Nucleus accumbens (tissue), 56 donors: ENCODE measurements around the gene ZNF221.

Experiments used
- DNase-seq, 56 donors: peaks; one replicate each; lab custom pipeline; 2025; lab: John Stamatoyannopoulos, UW

ZNF221 gene

DNA sequence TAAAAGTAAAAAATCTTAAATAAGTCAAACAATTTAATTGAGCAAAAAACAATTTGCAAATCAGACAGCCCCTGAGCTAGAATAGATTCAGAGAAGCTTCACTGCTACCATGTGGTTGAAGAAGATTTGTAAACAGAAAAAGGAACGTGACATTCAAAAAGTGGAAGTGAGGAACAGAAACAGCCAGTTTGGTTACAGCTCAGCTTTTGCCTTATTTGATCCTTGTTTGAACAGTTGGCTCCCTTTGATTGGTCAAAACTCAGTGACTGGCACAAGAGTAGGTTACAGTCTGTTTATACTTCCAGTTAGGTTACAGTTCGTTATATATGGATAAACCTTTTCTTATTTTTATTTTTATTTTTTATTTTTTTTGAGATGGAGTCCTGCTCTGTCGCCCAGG, 5.8 kb downstream of the ZNF221 start:
- no peak for DNase-seq

DNA sequence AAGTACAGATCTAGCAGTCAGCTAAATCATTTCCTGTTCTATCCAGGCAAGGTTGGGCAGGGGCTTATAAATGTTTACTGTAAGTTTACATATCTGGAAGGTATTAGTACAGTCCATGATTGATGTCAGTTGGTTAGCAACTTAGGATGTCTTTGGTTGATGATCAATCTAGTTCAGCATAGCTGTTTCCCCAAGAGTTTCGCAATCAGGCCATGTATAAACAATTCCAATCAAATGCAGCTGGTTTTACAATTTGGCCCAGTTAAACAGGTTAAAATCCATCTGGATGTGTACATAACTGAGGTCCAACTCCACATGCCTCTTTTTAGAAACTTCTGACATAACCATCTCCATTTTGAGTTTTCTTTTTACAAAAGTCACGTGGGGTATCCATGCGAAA, 6.9 kb downstream of the ZNF221 start:
- DNase-seq, result no peak

DNA sequence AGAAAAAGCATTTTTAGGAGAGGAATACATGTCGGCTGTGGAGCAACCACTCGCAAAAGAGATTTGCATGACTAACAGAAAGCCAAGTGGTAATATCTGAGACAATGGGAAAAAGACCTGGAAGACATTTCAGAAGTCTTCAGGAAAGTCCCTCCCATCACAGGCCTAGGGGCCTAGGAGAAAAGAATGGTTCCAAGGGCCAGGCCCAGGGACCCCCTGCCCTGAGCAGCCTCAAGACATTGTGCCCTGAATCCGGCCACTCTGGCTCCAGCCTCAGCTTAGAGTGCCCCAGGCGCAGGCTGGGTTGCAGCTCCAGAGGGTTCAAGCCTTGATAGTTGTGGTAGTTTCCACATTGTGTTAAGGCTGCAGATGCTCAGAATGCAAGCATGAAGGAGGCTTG, 9.4 kb downstream of the ZNF221 start:
- DNase-seq, result no peak

DNA sequence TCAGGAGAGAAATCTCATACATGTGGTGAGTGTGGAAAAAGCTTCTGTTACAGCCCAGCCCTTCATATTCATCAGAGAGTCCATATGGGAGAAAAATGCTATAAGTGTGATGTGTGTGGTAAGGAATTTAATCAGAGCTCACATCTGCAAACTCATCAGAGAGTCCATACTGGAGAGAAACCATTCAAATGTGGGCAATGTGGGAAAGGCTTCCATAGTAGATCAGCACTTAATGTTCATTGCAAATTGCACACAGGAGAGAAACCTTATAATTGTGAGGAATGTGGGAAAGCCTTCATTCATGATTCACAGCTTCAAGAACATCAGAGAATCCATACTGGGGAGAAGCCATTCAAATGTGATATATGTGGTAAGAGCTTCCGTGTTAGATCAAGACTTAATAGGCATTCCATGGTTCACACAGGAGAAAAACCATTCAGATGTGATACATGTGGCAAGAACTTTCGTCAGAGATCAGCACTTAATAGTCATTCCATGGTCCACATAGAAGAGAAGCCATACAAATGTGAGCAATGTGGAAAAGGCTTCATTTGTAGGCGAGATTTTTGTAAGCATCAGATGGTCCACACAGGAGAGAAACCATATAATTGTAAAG, 15.2 kb downstream of the ZNF221 start:
- no peak for DNase-seq

DNA sequence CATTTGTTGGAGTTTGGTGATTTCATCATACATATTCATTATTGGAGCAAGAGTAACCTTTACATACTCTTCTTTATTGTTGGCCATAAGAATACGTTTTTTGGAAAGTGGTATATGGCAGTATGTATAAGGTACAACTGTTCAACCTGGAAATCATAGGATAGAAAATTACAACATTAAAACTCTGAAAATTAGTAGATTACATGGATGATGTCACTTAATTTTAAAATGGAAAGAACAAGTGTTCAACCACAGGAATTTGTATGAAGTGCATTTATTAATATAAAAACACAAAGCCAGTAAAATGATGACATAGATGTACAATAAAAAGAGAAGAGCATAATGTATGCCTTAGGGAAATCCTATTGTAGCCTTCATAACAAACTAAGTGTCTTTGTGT, 25.7 kb downstream of the ZNF221 start:
- no peak for DNase-seq

DNA sequence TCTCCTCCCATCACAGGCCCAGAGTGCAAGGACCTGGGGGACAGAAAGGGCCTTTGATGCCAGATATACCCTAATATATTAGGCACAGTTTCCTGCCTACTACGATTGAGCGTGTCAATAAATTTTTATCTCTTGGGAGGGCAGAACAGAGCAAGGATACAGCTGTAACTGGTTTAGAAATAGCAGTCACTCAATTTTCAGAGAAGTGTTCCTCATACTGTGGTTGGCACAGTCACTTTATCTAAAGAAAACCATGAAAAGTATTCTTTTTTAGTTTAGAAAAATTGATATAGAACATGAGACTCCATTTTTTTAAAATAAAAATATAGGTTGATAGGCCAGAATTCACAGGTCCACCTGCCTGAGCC, 32.5 kb downstream of the ZNF221 start:
- no peak for DNase-seq

DNA sequence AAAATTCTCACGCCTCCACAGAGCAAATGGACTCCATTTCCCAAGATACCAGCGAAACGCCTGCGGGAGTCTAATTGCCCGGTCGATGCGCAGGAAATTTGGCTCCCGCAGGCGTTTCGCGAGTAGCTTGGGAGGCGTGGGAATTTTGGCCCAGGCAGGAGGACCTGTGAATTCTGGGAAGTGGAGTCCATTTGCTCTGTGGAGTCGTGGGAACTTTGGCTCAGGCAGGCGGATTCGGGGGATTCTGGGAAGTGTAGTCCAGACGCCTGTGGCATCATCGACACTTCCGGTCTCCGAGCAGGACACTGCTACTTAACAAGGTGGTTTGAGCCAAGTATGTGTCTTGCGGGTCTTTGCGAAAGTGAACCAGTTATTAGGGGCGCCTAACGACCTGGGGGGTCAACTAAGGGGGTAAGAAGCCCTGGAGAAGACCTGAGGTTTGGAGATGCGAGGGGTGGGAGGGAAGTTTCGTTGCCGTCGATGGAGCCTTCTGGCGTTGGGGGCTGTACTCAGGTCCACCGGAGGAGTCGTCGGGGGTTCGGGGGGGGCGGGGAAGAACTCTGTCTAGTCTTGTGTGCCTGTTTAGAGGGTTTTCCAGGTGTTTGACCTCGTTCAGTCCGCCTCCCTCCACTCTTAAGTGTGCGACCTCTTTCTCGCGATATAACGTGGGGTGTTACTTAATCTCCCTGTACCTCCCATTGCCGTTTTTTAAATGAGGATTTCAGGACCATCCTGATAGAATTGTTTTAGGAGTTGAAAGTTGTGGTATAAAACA, 33.1 kb downstream of the ZNF221 start, which contains the start of gene ZNF155:
Gene ZNF155, plus strand, starts transcription at position 277 of the 775 bp plus-strand sequence. CDS start 4,356 bp downstream, outside the sequence.
- DNase-seq, result peak; percentile 52 to 97 (median 90)

DNA sequence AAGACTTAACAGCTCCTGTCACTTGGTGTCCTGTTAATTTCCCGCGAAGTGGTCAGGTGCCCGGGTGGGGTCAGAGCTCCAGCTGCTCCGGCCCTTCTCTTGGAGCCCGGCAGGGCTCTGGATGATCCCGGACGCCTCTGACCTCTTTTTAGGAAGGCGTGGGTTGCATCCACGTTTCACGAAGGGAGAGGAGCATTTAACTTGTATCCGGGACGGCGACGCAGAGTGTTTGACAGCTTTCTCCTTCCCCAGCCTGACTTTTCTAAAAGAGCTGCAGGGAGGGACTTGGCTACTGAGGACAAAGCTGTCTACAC, 33.6 kb downstream of the ZNF221 start:
- peak in 8 of 56 donors; percentile 2 to 26 (median 8) for DNase-seq

DNA sequence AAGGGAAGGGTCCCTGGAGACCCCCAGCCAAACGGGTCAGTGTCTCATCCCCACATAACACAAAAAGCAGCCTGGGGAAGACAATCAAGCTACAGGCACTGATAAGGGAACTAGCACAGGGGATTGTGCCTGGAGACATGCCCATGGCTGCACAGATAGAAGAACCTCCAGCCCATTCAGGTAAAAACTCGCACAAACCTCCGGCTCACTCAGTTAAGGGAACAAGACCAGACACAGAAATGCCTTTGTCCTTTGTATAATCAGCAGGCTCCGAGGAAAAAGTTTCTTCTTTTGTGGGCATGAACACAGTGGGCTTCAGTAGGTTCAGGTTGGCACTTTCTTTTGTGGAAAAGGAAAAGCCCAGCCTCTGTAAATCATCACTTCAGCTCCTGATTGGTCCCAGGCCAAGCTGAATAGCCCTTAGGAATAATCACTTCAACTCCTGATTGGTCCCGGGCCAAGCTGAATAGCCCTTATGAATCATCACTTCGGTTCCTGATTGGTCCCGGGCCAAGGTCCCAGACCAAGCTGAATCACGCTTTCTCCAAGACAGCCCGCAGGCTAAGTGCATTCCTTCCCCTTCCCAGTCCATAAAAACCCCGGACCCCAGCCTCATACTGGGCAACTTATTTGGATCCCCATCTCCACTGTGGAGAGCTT, 46.7 kb downstream of the ZNF221 start:
- DNase-seq, result peak in 1 of 56 donors; percentile 9

DNA sequence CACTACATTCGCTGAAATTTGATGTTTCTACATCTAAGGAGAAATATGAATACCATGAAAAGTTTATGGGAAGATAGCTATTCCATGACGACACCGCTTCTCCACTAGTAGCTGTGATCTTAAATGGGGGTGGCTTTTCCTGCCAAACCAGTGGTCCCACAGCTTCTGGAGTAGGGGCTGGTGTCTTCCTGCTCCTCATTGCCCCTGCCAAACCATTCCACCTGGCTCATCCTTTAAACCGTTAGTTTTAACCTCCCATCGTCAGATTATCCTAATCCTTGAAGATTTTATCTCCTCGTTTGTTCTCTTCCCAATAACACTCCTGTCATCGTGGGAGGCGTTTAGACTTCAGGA, 51.2 kb downstream of the ZNF221 start:
- peak in 1 of 56 donors; percentile 24 for DNase-seq

DNA sequence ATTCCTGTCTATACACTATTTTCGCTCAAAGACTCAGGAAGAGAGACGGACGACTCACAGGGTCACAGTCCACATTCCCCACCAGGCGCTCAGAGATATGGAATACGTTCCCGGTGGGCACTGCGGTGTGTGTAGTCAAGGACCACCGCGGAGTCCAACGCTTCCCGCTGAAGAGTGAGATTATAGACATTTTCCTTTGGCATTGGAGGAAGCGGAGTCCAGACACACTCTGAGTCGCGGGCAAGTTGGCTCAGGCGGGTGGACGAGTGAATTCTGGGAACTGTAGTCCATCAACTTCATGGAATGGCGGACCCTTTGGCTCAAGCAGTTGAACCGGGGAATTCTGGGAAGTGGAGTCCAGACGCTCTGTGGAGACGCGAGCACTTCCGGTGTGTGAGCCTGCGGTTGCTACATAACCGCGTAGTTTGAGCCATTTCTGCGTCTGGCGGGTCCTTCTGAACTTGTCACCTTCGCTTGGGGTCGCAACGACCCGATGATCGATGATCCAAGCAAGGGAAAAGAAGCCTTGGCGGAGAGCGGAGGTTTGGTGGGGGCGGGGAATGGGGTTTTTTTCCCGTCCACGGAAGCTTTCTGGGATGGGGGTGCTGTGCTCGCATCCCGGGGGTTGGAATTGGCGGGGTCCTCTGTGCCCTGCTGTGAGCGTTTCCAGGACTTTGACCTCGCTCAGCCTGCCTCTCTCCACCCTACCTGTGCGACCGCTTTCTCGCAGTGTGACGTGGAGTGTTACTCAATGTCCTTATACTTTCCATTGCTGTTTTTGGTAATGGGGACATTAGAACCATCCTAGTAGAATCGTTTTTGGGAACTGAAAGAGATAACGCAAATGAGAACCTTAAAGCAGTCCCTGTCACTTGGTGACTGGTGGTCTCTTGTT, 51.8 kb downstream of the ZNF221 start, which contains the start of gene ZNF230:
Gene ZNF230, plus strand, starts transcription at position 392 of the 895 bp plus-strand sequence. CDS start 4,122 bp downstream, outside the sequence.
- DNase-seq, result peak in 54 of 56 donors; percentile 61 to 97 (median 90)

DNA sequence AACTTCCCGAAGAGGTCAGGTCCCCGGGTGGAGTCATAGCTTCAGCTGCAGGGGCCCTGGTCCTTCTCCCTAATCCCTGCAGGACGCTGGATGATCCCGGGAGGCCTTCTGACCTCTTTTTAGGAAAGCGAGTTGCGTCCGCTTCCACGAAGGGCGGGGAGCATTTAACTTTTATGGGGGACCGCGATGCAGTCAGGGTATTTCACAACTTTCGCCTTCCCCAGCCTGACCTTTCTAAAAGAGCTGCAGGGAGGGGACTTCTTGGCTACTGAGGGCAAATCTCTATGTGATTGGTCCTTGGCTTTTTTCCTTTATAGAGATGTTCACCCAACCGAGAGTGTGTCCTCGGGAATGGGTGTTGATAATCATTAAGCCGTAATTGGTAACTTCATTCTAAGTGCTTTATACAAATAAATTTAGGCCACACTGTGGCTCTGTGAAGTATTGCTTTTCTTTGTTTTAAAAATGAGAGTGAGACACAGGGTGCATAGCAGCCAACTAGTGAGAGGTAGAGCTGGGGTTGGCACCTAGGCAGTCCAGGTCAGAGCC, 52.5 kb downstream of the ZNF221 start:
- DNase-seq, result peak in 2 of 56 donors; percentile 10 to 12

DNA sequence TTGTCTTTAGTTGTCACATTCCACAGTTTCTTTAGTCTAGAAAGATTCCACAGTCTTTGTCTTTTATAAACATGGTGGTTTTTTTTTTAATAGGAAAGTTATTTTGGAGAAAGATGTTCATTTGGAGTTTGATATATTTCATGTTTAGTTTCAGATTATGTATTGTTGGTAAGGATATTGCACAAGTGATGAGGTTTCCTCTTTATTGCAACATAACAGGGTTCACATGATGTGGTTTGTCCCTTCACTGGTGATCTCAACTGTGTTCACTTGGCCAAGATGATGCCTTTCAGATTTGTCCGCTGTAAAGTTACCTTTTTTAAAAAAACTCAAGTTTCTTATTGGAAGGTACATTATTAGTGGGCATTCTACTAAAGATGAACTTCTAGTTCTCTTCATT, 54.9 kb downstream of the ZNF221 start:
- DNase-seq, result no peak

DNA sequence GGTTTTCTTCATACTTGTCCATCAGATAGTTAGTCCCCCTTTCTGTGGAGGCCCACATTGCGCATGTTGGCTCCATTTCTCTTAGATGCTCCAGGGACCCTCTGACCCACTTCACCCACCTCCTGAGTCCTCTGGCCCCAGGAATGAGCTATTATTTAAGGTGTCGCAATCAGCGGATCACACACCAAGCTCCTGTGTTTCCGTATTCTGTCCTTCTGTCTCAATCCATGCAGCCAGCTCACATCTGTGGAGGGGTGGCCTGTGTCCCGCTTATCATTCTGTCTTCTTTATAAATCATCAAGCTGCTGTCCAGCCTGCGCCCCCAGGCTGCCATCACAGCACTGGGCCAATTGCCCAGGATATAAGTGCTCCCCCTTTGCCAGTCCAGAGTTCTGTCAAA, 56.4 kb downstream of the ZNF221 start:
- DNase-seq, result no peak

DNA sequence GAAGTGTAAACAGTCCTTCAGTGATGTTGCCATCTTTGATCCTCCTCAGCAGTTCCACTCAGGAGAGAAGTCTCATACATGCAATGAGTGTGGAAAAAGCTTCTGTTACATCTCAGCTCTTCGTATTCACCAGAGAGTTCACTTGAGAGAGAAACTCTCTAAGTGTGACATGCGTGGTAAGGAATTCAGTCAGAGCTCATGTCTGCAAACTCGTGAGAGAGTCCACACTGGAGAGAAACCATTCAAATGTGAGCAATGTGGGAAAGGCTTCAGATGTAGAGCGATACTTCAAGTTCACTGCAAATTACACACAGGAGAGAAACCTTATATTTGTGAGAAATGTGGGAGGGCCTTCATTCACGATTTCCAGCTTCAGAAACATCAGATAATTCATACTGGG, 59.4 kb downstream of the ZNF221 start:
- DNase-seq, result no peak
